Mucosa of gallbladder (tissue), 1 donor: ENCODE data around the gene BTBD10. TPM values are rescaled to one million over a fixed set of nuclear protein-coding genes. Genes with fewer than 3 reads are reported as not detected.

Experiments used
- DNase-seq: peaks from one replicate; pipeline ENCODE4 v3.0.0-alpha.2; 2020; ENCODE audit warnings: low spot score
- total RNA-seq: library from RNA; stranded (reverse); gene quantifications from one replicate; pipeline ENCODE4 v1.2.1, GENCODE V29; 2021
- donor health status: DM: no; HTN: no; CAD: no.

The BTBD10 gene
- total RNA-seq, 1 donor from 2014 or later: 24.6 TPM

GRCh38 chr11:13375798-13376197 is 87.2 kb downstream of the BTBD10 start:
- no peak for DNase-seq

- no peak for DNase-seq
Observed at GRCh38 chr11:13373216-13373615, 89.8 kb downstream of the BTBD10 start.

DNA sequence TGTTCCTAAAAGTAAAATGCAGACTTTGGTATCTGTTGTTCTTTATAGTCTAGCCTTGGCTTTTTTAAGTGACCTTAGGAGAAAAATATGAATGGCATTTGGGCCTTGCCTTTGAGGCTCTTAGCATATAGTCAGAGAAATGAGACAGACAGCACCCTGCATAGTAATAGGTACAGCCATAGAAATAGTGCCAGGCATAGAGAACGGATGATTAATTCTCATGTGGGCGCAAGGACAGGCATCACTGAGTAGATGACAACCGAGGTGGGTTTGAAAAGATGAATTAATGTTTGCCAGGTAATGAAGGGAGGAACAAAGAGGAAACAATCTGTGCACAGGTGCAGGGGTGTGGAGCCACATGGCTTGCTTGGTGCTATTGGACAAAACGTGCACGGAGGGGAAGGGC is 95.0 kb downstream of the BTBD10 start:
- DNase-seq: no peak

DNA sequence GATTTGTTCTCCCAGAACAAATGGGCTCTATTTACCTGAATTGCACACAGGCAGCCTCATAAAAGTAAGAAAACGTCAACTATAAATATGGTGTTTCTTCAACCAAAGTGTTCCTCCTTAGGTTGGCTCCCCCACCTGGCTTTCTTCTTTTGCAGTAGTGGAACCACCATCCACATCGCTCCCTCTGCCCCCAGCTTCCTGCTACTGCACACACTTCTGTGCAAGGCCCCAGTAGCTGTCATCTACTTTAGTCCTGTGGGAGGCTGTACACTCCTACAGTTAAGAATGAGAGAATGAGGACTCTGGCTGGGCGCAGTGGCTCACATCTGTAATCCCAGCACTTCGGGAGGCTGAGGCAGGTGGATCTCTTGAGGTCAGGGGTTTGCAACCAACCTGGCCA is 95.9 kb downstream of the BTBD10 start:
- DNase-seq: no peak

- DNase-seq: no peak
Observed at GRCh38 chr11:13366266-13367026, 96.6 kb downstream of the BTBD10 start.

DNA sequence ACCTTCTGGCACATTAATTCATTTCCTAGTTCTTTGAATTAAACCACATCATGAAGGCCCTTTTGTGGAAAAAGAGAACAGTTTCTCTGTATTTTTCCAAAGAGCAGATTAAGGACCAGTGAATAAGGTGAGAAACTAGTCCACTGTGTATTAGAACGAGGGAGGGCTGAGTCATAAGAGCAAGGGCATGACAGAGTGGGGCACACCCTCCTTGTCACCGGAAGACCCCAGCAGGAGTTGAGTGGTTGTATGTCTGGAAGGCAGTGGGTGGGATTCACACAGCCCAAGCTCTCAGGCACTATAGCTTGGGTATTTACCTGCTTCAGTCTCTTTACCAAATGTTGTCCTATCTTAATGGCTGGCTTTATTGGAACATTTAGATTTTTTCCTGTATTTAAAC is 98.6 kb downstream of the BTBD10 start:
- no peak for DNase-seq

GRCh38 chr11:13362596-13363109 is 100.4 kb downstream of the BTBD10 start:
- DNase-seq: no peak

DNA sequence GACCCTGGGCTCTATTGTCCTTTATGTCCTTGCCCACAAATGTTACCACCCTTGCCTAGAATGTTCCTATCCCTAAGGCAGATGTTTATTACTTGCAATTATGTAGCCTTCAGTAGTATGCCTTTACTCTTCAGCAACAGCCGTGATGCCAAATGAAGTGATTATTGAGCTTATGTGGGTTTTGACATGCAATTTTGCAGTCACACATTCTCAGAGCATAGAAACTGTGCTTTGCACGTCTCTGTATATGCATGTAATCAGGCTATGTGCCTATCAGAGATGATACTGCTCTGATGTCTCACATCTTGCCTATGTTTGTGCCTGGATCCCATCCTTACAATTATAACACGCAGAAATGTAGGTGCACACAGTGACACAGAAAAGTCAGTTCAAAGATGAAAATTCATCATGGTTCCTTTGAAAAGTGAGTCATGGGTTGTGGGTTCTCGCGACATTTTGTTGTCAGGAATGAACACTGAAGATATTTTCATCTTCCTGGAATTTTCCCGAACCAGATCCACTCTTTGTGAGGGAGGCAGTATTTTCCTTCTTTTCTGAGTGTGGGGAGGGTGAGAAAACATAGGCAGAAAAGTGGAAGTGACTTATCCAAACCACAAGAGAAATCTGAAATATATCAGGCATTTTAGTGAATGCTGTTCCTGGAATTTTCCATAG is 104.3 kb downstream of the BTBD10 start:
- DNase-seq: no peak

GRCh38 chr11:13357232-13357631 is 105.8 kb downstream of the BTBD10 start:
- no peak for DNase-seq

DNA sequence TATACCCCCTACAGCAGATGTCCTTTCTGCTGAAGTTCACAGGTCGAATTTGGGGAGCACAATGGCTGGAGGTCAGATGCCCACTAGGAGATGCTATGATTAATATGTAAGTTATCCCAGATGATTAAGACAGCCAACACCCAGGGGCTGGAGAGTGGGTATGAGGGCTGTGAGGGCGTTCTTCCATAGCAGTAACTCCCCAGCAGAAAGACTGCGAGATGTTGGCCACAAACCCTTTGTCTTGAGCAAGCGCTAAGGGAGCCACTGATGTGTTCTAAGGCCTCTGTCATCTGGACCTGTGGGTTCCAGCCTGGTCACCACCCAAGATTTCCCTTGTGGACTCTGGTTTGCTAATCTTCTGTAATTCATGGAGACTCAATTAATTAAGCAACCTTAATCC is 107.8 kb downstream of the BTBD10 start:
- no peak for DNase-seq

GRCh38 chr11:13354335-13354734 is 108.7 kb downstream of the BTBD10 start:
- no peak for DNase-seq

DNA sequence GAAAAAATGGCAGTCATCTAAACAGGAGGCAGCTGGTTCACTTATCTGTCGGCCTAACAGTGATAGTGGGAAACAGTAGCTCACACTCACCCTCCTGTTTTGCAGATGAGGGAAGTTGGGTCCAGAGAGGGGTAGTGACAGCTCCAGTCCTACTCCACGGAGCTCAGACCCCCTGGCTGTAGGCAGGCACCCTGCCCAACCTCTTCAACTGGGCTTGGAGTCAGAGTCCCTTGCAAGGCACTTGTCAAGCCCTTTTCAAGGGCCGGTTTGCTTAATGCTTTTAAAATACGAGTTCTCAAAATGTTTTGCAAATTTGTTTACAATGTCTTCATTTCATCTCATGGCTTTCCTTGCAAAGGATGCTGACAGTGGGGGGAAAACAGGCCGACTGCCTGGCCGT is 110.3 kb downstream of the BTBD10 start:
- no peak for DNase-seq

- no peak for DNase-seq
Observed at GRCh38 chr11:13349581-13349980, 113.4 kb downstream of the BTBD10 start.

- no peak for DNase-seq
Observed at GRCh38 chr11:13349046-13349445, 114.0 kb downstream of the BTBD10 start.

DNA sequence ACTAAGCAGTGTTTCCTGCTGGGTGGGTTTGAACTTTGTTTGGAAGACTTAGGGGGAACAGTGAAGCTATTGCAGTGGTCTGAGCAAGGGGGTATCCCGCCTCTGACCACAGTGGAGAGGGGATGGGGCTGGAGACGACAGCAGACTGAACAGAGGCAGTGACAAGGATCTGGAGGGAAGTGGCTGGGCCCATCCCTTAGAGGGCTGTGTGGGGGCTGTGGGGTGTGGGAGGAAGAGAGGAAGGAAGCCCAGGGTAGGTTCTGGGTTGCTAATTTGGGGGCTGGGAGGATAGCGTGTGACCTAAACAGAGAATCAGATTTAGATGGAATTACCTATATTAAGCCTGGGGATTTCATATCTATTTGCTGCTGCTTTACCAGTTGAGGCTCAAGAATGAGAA is 114.7 kb downstream of the BTBD10 start:
- DNase-seq: no peak

GRCh38 chr11:13347901-13348300 is 115.1 kb downstream of the BTBD10 start:
- no peak for DNase-seq

DNA sequence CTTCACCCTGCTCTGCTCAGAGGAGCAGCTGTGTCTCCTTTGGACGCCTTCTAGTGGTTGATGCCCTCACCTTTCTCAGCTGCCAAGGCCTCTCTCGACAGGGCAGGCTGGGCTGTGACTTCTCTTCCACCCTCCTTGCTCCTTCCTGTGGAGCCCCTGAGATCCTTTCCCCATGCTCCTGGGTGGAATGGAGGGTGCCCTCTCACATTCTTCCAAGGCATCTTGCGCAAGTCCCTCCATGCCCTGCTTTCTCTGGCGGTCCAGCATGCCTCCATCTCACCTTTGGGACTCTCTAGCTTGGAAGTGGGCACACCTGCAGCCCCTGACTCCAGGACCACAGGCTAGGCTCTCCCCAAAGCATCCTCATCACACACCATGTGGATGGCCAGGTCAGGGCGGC is 116.6 kb downstream of the BTBD10 start:
- DNase-seq: no peak

GRCh38 chr11:13344818-13345217 is 118.2 kb downstream of the BTBD10 start:
- DNase-seq: no peak

DNA sequence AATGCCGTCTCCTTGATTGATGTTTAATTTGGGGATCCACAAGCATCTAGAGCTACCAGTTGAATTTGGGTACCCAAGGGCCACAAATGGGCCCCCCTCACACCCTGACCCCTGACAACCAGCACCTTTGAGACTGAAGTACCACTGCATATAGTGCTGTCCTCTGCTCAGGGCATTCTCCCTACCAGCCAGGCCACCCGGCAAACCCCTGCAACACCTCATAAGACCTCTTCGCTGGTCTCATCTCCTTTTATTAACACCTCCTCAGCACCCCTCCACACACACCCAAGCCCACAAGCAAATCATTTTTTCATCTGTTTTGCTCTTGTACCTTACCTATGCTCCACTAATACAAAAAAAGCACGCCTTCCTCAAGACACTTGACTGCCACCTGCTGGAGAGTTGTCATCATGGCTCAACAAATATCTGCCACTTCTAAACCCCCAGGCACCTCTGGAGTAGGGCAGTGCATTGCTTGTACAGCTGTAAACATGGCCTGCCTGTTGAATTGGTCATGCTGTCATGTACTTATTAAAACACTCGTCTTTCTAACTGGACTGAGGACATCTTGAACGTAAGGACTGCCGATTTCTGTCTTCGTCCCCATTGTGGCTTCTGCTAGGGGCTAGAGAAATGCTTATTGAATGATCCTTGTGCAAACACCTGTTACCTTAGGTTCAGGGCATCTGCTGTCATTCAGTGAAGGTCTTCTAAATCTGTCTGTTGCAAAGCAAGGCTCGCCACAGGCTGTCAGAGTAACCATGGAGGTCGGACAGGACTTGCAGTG is 118.9 kb downstream of the BTBD10 start:
- DNase-seq: peak; percentile 70

- no peak for DNase-seq
Observed at GRCh38 chr11:13343067-13343466, 120.0 kb downstream of the BTBD10 start.

DNA sequence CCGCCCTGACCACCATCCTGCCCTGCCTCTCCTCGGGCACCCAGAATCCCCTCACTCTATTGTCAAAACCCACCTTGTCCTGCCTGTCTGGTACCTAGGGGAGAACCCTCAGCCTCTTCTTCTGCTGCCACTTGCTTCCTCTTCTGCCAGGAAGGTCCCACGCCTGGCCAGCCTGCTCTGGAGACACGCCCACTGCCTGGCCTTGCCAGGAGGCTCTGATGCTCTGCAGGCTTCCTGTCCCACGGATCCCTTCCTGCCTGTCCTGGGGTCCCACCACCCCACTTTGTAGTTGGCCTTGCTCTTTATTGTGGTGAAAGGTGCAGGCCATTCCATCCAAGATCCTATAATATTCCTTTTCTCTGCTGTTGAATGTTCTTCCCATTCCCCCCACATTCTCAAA is 122.0 kb downstream of the BTBD10 start:
- DNase-seq: no peak
